Measurements from ENCODE around the gene PEAK1. TPM values are rescaled to one million over a fixed set of nuclear protein-coding genes. Genes with fewer than 3 reads are reported as not detected.

Gene PEAK1
- total RNA-seq, 4 donors from 2014 or later: 14.5 to 31.1 (median 25.9) TPM

GRCh38 chr15:77183066-77183465, 236.8 kb downstream of the PEAK1 start:
- no peak for TF ChIP-seq POLR2A (IDR thresholded peaks at IDR 0.05)
- H3K9me3 ChIP-seq: no peaks in the 10 kb centered on the region
- peaks cover 25% of the 10 kb centered on the region for H3K4me1 ChIP-seq
- no peak overlapping the region for H3K4me3 ChIP-seq
- peaks cover 11% of the 10 kb centered on the region for H3K36me3 ChIP-seq
- 88% methylated on average over 3 of the region's 3 CpGs for WGBS
- no peaks in the 10 kb centered on the region for H3K27me3 ChIP-seq
- DNase-seq (ENCODE audit: low spot score in 2 of 2): no peak
- H3K27ac ChIP-seq: no peak overlapping the region

GRCh38 chr15:77181305-77182074, 238.4 kb downstream of the PEAK1 start:
- TF ChIP-seq POLR2AphosphoS5 (IDR thresholded peaks at IDR 0.05): no peak
- TF ChIP-seq EP300 (IDR thresholded peaks at IDR 0.05): no peak
- TF ChIP-seq POLR2A (IDR thresholded peaks at IDR 0.05): no peak
- no peak for TF ChIP-seq CTCF (IDR thresholded peaks at IDR 0.05)
- no peak overlapping the region for H3K27ac ChIP-seq
- no peak for DNase-seq (ENCODE audit: low spot score in 2 of 2)
- peaks cover 11% of the 10 kb centered on the region for H3K36me3 ChIP-seq
- WGBS: 93% methylated on average over 5 of the region's 5 CpGs
- no peak overlapping the region for H3K4me3 ChIP-seq
- no peaks in the 10 kb centered on the region for H3K9me3 ChIP-seq
- no peaks in the 10 kb centered on the region for H3K27me3 ChIP-seq
- H3K4me1 ChIP-seq: peaks cover 9% of the 10 kb centered on the region

- WGBS: 82% methylated on average over 5 of the region's 5 CpGs
- Histone ChIP-seq H3K27ac (no peak overlapping the region), H3K36me3 (peaks cover 11% of the 10 kb centered on the region), H3K27me3 (no peaks in the 10 kb centered on the region), H3K9me3 (no peaks in the 10 kb centered on the region), H3K4me1 (peaks cover 6% of the 10 kb centered on the region), H3K4me3 (no peak overlapping the region)
- no peak for DNase-seq (ENCODE audit: low spot score in 2 of 2)
- no peak for TF ChIP-seq EP300 (IDR thresholded peaks at IDR 0.05)
- no peak for TF ChIP-seq CTCF (IDR thresholded peaks at IDR 0.05)
- no peak for TF ChIP-seq POLR2AphosphoS5 (IDR thresholded peaks at IDR 0.05)
- TF ChIP-seq POLR2A (IDR thresholded peaks at IDR 0.05): no peak
Measured at GRCh38 chr15:77180757-77181156, 239.1 kb downstream of the PEAK1 start.

- H3K27ac ChIP-seq: no peak overlapping the region
- no peak overlapping the region for H3K4me3 ChIP-seq
- TF ChIP-seq POLR2AphosphoS5 (IDR thresholded peaks at IDR 0.05): no peak
- TF ChIP-seq POLR2A (IDR thresholded peaks at IDR 0.05): no peak
- no peak for TF ChIP-seq EP300 (IDR thresholded peaks at IDR 0.05)
- TF ChIP-seq CTCF (IDR thresholded peaks at IDR 0.05): no peak
- no peaks in the 10 kb centered on the region for H3K27me3 ChIP-seq
- 96% methylated on average over 6 of the region's 6 CpGs for WGBS
- no peak for DNase-seq (ENCODE audit: low spot score in 2 of 2)
- peaks cover 11% of the 10 kb centered on the region for H3K36me3 ChIP-seq
- peaks cover 6% of the 10 kb centered on the region for H3K4me1 ChIP-seq
- H3K9me3 ChIP-seq: no peaks in the 10 kb centered on the region
Measured at GRCh38 chr15:77180270-77180669, 239.6 kb downstream of the PEAK1 start.

GRCh38 chr15:77179541-77179998, 240.3 kb downstream of the PEAK1 start:
- DNase-seq (ENCODE audit: low spot score in 2 of 2): no peak
- peaks cover 11% of the 10 kb centered on the region for H3K36me3 ChIP-seq
- no peaks in the 10 kb centered on the region for H3K9me3 ChIP-seq
- peaks cover 6% of the 10 kb centered on the region for H3K4me1 ChIP-seq
- H3K27me3 ChIP-seq: no peaks in the 10 kb centered on the region
- TF ChIP-seq POLR2AphosphoS5 (IDR thresholded peaks at IDR 0.05): no peak
- TF ChIP-seq POLR2A (IDR thresholded peaks at IDR 0.05): no peak
- TF ChIP-seq CTCF (IDR thresholded peaks at IDR 0.05): no peak
- TF ChIP-seq EP300 (IDR thresholded peaks at IDR 0.05): no peak
- H3K4me3 ChIP-seq: no peak overlapping the region
- no peak overlapping the region for H3K27ac ChIP-seq

All from suprapubic skin (tissue), 4 donors.